Spleen (tissue), 7 donors: ENCODE data around the gene TMEM108.

Source experiments
- POLR2A ChIP-seq, 3 donors: fragments of 450-650 bp; IDR thresholded peaks; one replicate each; pipeline ENCODE4 v1.5.1; 2017; ENCODE audit warnings: antibody characterized with exemption in 3 of 3, mild to moderate bottlenecking in 1 of 3
- POLR2AphosphoS5 ChIP-seq, 3 donors: sonication (generic); formaldehyde crosslinking; IDR thresholded peaks; one replicate each; pipeline ENCODE4 v1.5.1; 2017; ENCODE audit warnings: antibody characterized with exemption in 3 of 3
- TF ChIP-seq, protein P1 (sequence below), 11 experiments: fragments of 200-600 bp in 7 of 11; fragments of 450-650 bp in 4 of 11; sonication (generic) in 4 of 11; IDR thresholded peaks in 8 of 11; conservative IDR thresholded peaks in 3 of 11; 1 replicate in 7 of 11; 2 replicates in 4 of 11; pipeline versions ENCODE4 v1.4.0 to v1.8.0; 2016 to 2021; ENCODE audit warnings: antibody characterized with exemption in 11 of 11, inconsistent platforms in 4 of 11, mild to moderate bottlenecking in 1 of 11
- donor health status: DM: no; HTN: no; CAD: no; lungs with moderate emphysema.
- donor health status: DM: no; HTN: no; CAD: no.
- donor health status: DM: no; HTN: no; CAD: no.

DNA sequence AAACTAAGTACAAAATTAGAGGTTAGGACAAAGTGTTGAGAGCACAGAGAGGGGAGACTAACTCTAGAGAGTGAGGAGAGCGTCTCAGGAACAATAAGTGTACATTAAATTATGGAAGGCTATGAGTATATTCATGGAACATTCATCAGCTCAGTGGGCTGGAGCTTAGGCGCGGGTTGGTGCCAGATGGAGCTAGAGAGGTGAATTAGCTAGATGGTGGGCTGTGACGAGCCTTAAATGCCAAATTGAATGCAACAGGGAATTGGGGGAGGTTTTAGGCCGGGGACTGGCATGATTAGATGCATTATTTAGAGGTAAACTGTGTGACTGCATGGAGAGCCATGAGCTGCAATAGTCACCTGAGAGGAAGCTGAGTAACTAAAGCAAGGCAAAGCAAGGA is 97.1 kb downstream of the TMEM108 start:
- TF ChIP-seq, protein P1, sequence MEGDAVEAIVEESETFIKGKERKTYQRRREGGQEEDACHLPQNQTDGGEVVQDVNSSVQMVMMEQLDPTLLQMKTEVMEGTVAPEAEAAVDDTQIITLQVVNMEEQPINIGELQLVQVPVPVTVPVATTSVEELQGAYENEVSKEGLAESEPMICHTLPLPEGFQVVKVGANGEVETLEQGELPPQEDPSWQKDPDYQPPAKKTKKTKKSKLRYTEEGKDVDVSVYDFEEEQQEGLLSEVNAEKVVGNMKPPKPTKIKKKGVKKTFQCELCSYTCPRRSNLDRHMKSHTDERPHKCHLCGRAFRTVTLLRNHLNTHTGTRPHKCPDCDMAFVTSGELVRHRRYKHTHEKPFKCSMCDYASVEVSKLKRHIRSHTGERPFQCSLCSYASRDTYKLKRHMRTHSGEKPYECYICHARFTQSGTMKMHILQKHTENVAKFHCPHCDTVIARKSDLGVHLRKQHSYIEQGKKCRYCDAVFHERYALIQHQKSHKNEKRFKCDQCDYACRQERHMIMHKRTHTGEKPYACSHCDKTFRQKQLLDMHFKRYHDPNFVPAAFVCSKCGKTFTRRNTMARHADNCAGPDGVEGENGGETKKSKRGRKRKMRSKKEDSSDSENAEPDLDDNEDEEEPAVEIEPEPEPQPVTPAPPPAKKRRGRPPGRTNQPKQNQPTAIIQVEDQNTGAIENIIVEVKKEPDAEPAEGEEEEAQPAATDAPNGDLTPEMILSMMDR (IDR thresholded peaks at IDR 0.05 in 8 of 11, conservative IDR thresholded peaks at IDR 0.05 in 3 of 11), result no peak
- TF ChIP-seq POLR2AphosphoS5 (IDR thresholded peaks at IDR 0.05), result no peak
- TF ChIP-seq POLR2A (IDR thresholded peaks at IDR 0.05), result no peak
